ENCODE results near the gene BIRC2.

BIRC2 gene

GRCh38 chr11:102343809-102344208, 3.2 kb upstream of the BIRC2 start:
- Histone ChIP-seq H3K36me3 (ENCODE audit: control insufficient read depth, insufficient read depth, low read length) (no peaks in the 10 kb centered on the region), H3K27ac (ENCODE audit: insufficient read depth, low read depth, low read length, poor library complexity, severe bottlenecking) (no peak overlapping the region), H3K4me3 (ENCODE audit: insufficient read depth, low read depth, low read length) (no peak overlapping the region), H3K9me3 (ENCODE audit: control insufficient read depth, low read length) (no peaks in the 10 kb centered on the region), H3K27me3 (ENCODE audit: control insufficient read depth, insufficient read depth, low read length, poor library complexity, severe bottlenecking) (no peaks in the 10 kb centered on the region), H3K4me1 (ENCODE audit: control insufficient read depth, insufficient read depth, low read length) (peaks cover 6% of the 10 kb centered on the region)
- WGBS, 2 experiments = 75 to 77% methylated on average over 1 of the region's 1 CpG

- H3K4me3 ChIP-seq (ENCODE audit: insufficient read depth, low read depth, low read length) = peak overlapping the region; percentile 88
- H3K36me3 ChIP-seq (ENCODE audit: control insufficient read depth, insufficient read depth, low read length) = peaks cover 7% of the 10 kb centered on the region
- no peaks in the 10 kb centered on the region for H3K27me3 ChIP-seq (ENCODE audit: control insufficient read depth, insufficient read depth, low read length, poor library complexity, severe bottlenecking)
- peaks cover 6% of the 10 kb centered on the region for H3K4me1 ChIP-seq (ENCODE audit: control insufficient read depth, insufficient read depth, low read length)
- WGBS, 2 experiments = 27 to 49% methylated on average over 6 to 7 of the region's 8 CpGs
- no peaks in the 10 kb centered on the region for H3K9me3 ChIP-seq (ENCODE audit: control insufficient read depth, low read length)
- H3K27ac ChIP-seq (ENCODE audit: insufficient read depth, low read depth, low read length, poor library complexity, severe bottlenecking) = no peak overlapping the region
These were observed 1.1 kb upstream of the BIRC2 start for GRCh38 chr11:102345904-102346303.

DNA sequence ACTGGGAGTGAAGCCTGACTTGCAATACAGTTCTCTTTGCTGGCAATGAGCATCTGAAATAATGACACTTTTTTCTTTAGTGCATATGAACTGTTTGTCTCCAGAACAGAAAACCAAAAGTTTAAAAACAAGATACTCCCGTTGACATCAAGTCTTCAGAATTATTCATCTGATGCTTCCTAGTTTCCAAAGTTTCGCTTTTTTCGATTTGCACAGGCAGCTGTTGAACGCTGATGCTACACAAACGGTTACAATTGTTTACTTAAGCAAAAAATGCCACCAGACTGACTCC, 612 bp upstream of the BIRC2 start:
- Histone ChIP-seq H3K4me1 (ENCODE audit: control insufficient read depth, insufficient read depth, low read length) (peaks cover 6% of the 10 kb centered on the region), H3K36me3 (ENCODE audit: control insufficient read depth, insufficient read depth, low read length) (peaks cover 7% of the 10 kb centered on the region), H3K27me3 (ENCODE audit: control insufficient read depth, insufficient read depth, low read length, poor library complexity, severe bottlenecking) (no peaks in the 10 kb centered on the region), H3K4me3 (ENCODE audit: insufficient read depth, low read depth, low read length) (peak overlapping the region; percentile 88), H3K27ac (ENCODE audit: insufficient read depth, low read depth, low read length, poor library complexity, severe bottlenecking) (peak overlapping the region; percentile 87), H3K9me3 (ENCODE audit: control insufficient read depth, low read length) (no peaks in the 10 kb centered on the region)
- 2 to 4% methylated on average over 5 of the region's 5 CpGs for WGBS, 2 experiments

GRCh38 chr11:102347462-102348370, 702 bp downstream of the BIRC2 start:
- peaks cover 7% of the 10 kb centered on the region for H3K36me3 ChIP-seq (ENCODE audit: control insufficient read depth, insufficient read depth, low read length)
- no peaks in the 10 kb centered on the region for H3K27me3 ChIP-seq (ENCODE audit: control insufficient read depth, insufficient read depth, low read length, poor library complexity, severe bottlenecking)
- peak overlapping the region; percentile 88 for H3K4me3 ChIP-seq (ENCODE audit: insufficient read depth, low read depth, low read length)
- no peaks in the 10 kb centered on the region for H3K9me3 ChIP-seq (ENCODE audit: control insufficient read depth, low read length)
- H3K27ac ChIP-seq (ENCODE audit: insufficient read depth, low read depth, low read length, poor library complexity, severe bottlenecking) = peak overlapping the region; percentile 87
- WGBS, 2 experiments = 1 to 2% methylated on average over 33 of the region's 33 CpGs
- H3K4me1 ChIP-seq (ENCODE audit: control insufficient read depth, insufficient read depth, low read length) = peaks cover 6% of the 10 kb centered on the region

DNA sequence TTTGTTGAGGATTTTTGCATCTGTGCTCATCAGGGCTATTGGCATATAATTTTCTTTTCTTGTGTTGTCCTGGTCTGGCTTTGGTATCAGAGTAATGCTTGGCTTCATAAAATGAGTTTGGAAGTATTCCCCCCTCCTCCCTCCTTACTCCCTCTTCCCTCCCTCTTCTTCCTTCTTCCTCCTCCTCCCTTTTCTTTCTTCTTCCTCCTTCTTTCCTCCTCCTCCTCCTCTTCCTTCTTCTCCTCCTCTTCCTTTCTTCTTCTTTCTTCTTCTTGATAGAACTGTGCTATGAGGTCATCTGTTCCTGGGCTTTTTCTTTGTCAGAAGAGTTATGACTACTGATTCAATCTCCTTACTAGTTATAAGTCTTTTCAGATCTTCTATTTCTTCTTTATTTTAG, 10.1 kb downstream of the BIRC2 start:
- Histone ChIP-seq H3K4me3 (ENCODE audit: insufficient read depth, low read depth, low read length) (no peak overlapping the region), H3K9me3 (ENCODE audit: control insufficient read depth, low read length) (no peaks in the 10 kb centered on the region), H3K4me1 (ENCODE audit: control insufficient read depth, insufficient read depth, low read length) (no peaks in the 10 kb centered on the region), H3K27ac (ENCODE audit: insufficient read depth, low read depth, low read length, poor library complexity, severe bottlenecking) (no peak overlapping the region), H3K36me3 (ENCODE audit: control insufficient read depth, insufficient read depth, low read length) (peaks cover 6% of the 10 kb centered on the region), H3K27me3 (ENCODE audit: control insufficient read depth, insufficient read depth, low read length, poor library complexity, severe bottlenecking) (no peaks in the 10 kb centered on the region)

- H3K4me1 ChIP-seq (ENCODE audit: control insufficient read depth, insufficient read depth, low read length) = no peaks in the 10 kb centered on the region
- H3K36me3 ChIP-seq (ENCODE audit: control insufficient read depth, insufficient read depth, low read length) = peaks cover 9% of the 10 kb centered on the region
- H3K27me3 ChIP-seq (ENCODE audit: control insufficient read depth, insufficient read depth, low read length, poor library complexity, severe bottlenecking) = no peaks in the 10 kb centered on the region
- WGBS, 2 experiments = 97% methylated on average over 3 of the region's 3 CpGs; no CpG with 5 or more reads in 1 of the 2 experiments
- H3K9me3 ChIP-seq (ENCODE audit: control insufficient read depth, low read length) = no peaks in the 10 kb centered on the region
- no peak overlapping the region for H3K4me3 ChIP-seq (ENCODE audit: insufficient read depth, low read depth, low read length)
- H3K27ac ChIP-seq (ENCODE audit: insufficient read depth, low read depth, low read length, poor library complexity, severe bottlenecking) = no peak overlapping the region
These were observed 12.4 kb downstream of the BIRC2 start for GRCh38 chr11:102359372-102359771.

DNA sequence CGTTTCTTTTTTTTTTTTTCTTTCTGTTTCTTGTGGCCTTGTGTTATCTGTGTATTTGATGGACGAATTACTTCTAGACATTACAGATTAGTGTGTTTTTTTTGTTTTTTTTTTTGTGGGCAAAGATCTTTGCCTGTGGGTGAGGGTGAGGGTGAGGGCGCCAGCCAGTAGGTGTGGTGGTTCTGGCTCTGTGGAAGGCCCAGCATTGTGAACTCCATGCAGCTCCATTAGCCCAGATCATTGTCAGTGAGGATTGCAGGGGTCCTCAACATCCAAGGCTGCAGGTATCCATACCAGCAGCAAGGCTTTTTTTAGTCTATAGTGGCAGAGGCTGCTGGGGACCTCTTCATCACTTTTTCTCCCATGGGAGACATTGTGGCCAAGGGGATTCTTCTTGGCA, 13.7 kb downstream of the BIRC2 start:
- no peaks in the 10 kb centered on the region for H3K4me1 ChIP-seq (ENCODE audit: control insufficient read depth, insufficient read depth, low read length)
- H3K27me3 ChIP-seq (ENCODE audit: control insufficient read depth, insufficient read depth, low read length, poor library complexity, severe bottlenecking) = no peaks in the 10 kb centered on the region
- no peaks in the 10 kb centered on the region for H3K9me3 ChIP-seq (ENCODE audit: control insufficient read depth, low read length)
- peaks cover 14% of the 10 kb centered on the region for H3K36me3 ChIP-seq (ENCODE audit: control insufficient read depth, insufficient read depth, low read length)
- no peak overlapping the region for H3K4me3 ChIP-seq (ENCODE audit: insufficient read depth, low read depth, low read length)
- H3K27ac ChIP-seq (ENCODE audit: insufficient read depth, low read depth, low read length, poor library complexity, severe bottlenecking) = no peak overlapping the region
- WGBS, 2 experiments = 97 to 99% methylated on average over 2 to 3 of the region's 3 CpGs

- no peak overlapping the region for H3K27ac ChIP-seq (ENCODE audit: insufficient read depth, low read depth, low read length, poor library complexity, severe bottlenecking)
- no peak overlapping the region for H3K4me3 ChIP-seq (ENCODE audit: insufficient read depth, low read depth, low read length)
- no peaks in the 10 kb centered on the region for H3K9me3 ChIP-seq (ENCODE audit: control insufficient read depth, low read length)
- peaks cover 15% of the 10 kb centered on the region for H3K36me3 ChIP-seq (ENCODE audit: control insufficient read depth, insufficient read depth, low read length)
- no peaks in the 10 kb centered on the region for H3K4me1 ChIP-seq (ENCODE audit: control insufficient read depth, insufficient read depth, low read length)
- H3K27me3 ChIP-seq (ENCODE audit: control insufficient read depth, insufficient read depth, low read length, poor library complexity, severe bottlenecking) = no peaks in the 10 kb centered on the region
- WGBS, 2 experiments = 95 to 97% methylated on average over 5 of the region's 5 CpGs
These were observed 14.3 kb downstream of the BIRC2 start for GRCh38 chr11:102361086-102362031.

- H3K27me3 ChIP-seq (ENCODE audit: control insufficient read depth, insufficient read depth, low read length, poor library complexity, severe bottlenecking) = no peaks in the 10 kb centered on the region
- no peaks in the 10 kb centered on the region for H3K4me1 ChIP-seq (ENCODE audit: control insufficient read depth, insufficient read depth, low read length)
- no peak overlapping the region for H3K27ac ChIP-seq (ENCODE audit: insufficient read depth, low read depth, low read length, poor library complexity, severe bottlenecking)
- H3K36me3 ChIP-seq (ENCODE audit: control insufficient read depth, insufficient read depth, low read length) = peaks cover 19% of the 10 kb centered on the region
- 84 to 89% methylated on average over 1 of the region's 1 CpG for WGBS, 2 experiments
- H3K4me3 ChIP-seq (ENCODE audit: insufficient read depth, low read depth, low read length) = no peak overlapping the region
- no peaks in the 10 kb centered on the region for H3K9me3 ChIP-seq (ENCODE audit: control insufficient read depth, low read length)
These were observed 18.0 kb downstream of the BIRC2 start for GRCh38 chr11:102364991-102365390.

GRCh38 chr11:102367364-102367763, 20.4 kb downstream of the BIRC2 start:
- Histone ChIP-seq H3K36me3 (ENCODE audit: control insufficient read depth, insufficient read depth, low read length) (peaks cover 19% of the 10 kb centered on the region), H3K27ac (ENCODE audit: insufficient read depth, low read depth, low read length, poor library complexity, severe bottlenecking) (no peak overlapping the region), H3K27me3 (ENCODE audit: control insufficient read depth, insufficient read depth, low read length, poor library complexity, severe bottlenecking) (no peaks in the 10 kb centered on the region), H3K4me3 (ENCODE audit: insufficient read depth, low read depth, low read length) (no peak overlapping the region), H3K9me3 (ENCODE audit: control insufficient read depth, low read length) (no peaks in the 10 kb centered on the region), H3K4me1 (ENCODE audit: control insufficient read depth, insufficient read depth, low read length) (no peaks in the 10 kb centered on the region)
- 90 to 93% methylated on average over 6 of the region's 6 CpGs for WGBS, 2 experiments

All from ectodermal cell (in vitro differentiated cells).